ENCODE measurements around the gene MACROH2A1. TPM values are rescaled to one million over a fixed set of nuclear protein-coding genes. Genes with fewer than 3 reads are reported as not detected.
A peak's percentile ranks its signal among the peaks of the same experiment; 100 is the strongest.

Gene MACROH2A1
- total and polyA plus RNA-seq, 2 of the 4 experiments (the other 2 are of a cell fraction), result 122 to 126 TPM

- Histone ChIP-seq H3K36me3 (ENCODE audit: control insufficient read depth, insufficient read depth, low read length) (peaks cover 13% of the 10 kb centered on the region), H2BK120ac (ENCODE audit: low read depth, low read length) (peak overlapping the region; percentile 94), H3K23ac (ENCODE audit: low read depth, low read length) (peak overlapping the region; percentile 91; the same call in 1 of the 2 replicates), H3K4me2 (ENCODE audit: low read depth, low read length) (0 out of 2 replicates have a peak overlapping the region, but pooled peaks have one; percentile 1), H3K9me3 (ENCODE audit: control insufficient read depth, insufficient read depth, low read length) (no peaks in the 10 kb centered on the region), H3K4ac (ENCODE audit: low read depth, low read length) (peak overlapping the region; percentile 94), H4K8ac (ENCODE audit: low read depth in 2 of 2, low read length in 2 of 2) (peak overlapping the region in 1 of 2 experiments; percentile 93; a peak in 2 of 4 replicates), H2AFZ (replicated peaks; ENCODE audit: low read length, poor library complexity) (no peak overlapping the region), H3K18ac (ENCODE audit: low read depth, low read length) (peak overlapping the region; percentile 79), H2AK9ac (replicated peaks; ENCODE audit: low read depth, low read length, poor library complexity) (peak overlapping the region; percentile 7), H3K56ac (ENCODE audit: extremely low read depth, insufficient read depth, low read length) (no peak overlapping the region), H2BK20ac (ENCODE audit: low read depth, low read length) (peak overlapping the region; percentile 87), H2AK5ac (ENCODE audit: low read depth, low read length) (peak overlapping the region; percentile 88), H3K4me1 (ENCODE audit: control insufficient read depth, insufficient read depth, low read length) (peaks cover 46% of the 10 kb centered on the region), H3K79me1 (ENCODE audit: low read depth in 1 of 2, low read length in 2 of 2) (peaks cover 31 to 95% of the 10 kb centered on the region in 2 experiments), H3K14ac (replicated peaks; ENCODE audit: low read depth, low read length) (peak overlapping the region; percentile 89), H4K20me1 (ENCODE audit: insufficient read depth, low read length) (peaks cover 86% of the 10 kb centered on the region), H2BK5ac (ENCODE audit: low read depth, low read length, poor library complexity, severe bottlenecking) (peak overlapping the region; percentile 98), H3K9ac (ENCODE audit: low read depth, low read length) (no peak overlapping the region), H3K27me3 (ENCODE audit: control insufficient read depth, insufficient read depth, low read length) (no peaks in the 10 kb centered on the region), H4K5ac (ENCODE audit: low read depth, low read length) (peak overlapping the region; percentile 54; the same call in 1 of the 2 replicates), H4K91ac (ENCODE audit: insufficient read depth, low read depth, low read length) (peak overlapping the region; percentile 89; the same call in 1 of the 2 replicates), H3K9me1 (ENCODE audit: insufficient read depth, low read length) (peaks cover 66% of the 10 kb centered on the region), H2BK15ac (ENCODE audit: low read depth, low read length) (peak overlapping the region; percentile 39; the same call in 1 of the 3 replicates), H3K4me3 (ENCODE audit: insufficient read depth, low read depth, low read length) (no peak overlapping the region), H3K27ac (ENCODE audit: insufficient read depth, low read length) (peak overlapping the region; percentile 55)
- CTCF ChIA-PET, result interaction anchor here (0.6 to 0.8 kb wide), 2 partner anchors 10 to 24 kb away, joined by 3 to 4 read pairs; no protein-coding TSS in a partner anchor
- intact Hi-C loops (cut with micrococcal nuclease) (loop anchor here (2.0 kb wide), 1 partner anchor 37 kb away; no protein-coding TSS in a partner anchor), in situ Hi-C loops (cut with MboI; ENCODE audit: low sequenced_read_pairs) (no loop called here), dilution Hi-C loops (cut with HindIII; ENCODE audit: low sequenced_read_pairs, unreplicated experiment) (no loop called here)
- no TSS peak for BruUV-seq (replicated peaks)
- TF ChIP-seq SMC3 (IDR thresholded peaks at IDR 0.05; ENCODE audit: low read depth, low read length) (no peak), RAD21 (IDR thresholded peaks at IDR 0.05; ENCODE audit: low read length) (no peak), RFX5 (IDR thresholded peaks at IDR 0.05; ENCODE audit: low read depth, low read length) (no peak), CEBPB (IDR thresholded peaks at IDR 0.05; ENCODE audit: low read depth, low read length) (peak; percentile 44; the same call in 1 of the 2 replicates), BHLHE40 (IDR thresholded peaks at IDR 0.05; ENCODE audit: low read depth, low read length) (no peak), MAFK (IDR thresholded peaks at IDR 0.05; ENCODE audit: low read depth, low read length) (no peak)
- TF ChIP-seq, protein P1, sequence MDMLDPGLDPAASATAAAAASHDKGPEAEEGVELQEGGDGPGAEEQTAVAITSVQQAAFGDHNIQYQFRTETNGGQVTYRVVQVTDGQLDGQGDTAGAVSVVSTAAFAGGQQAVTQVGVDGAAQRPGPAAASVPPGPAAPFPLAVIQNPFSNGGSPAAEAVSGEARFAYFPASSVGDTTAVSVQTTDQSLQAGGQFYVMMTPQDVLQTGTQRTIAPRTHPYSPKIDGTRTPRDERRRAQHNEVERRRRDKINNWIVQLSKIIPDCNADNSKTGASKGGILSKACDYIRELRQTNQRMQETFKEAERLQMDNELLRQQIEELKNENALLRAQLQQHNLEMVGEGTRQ (IDR thresholded peaks at IDR 0.05; ENCODE audit: low read depth, low read length), result no peak
- POLR2A ChIA-PET (ENCODE audit: unreplicated experiment), result no interaction called here
- DNase-seq (peak; percentile 88), ATAC-seq (ENCODE audit: low read depth) (peak; percentile 36)
- WGBS, 2 experiments (ENCODE audit: extremely low coverage in 2 of 2, insufficient read length in 1 of 2), result 89% methylated on average over 2 of the region's 2 CpGs; no CpG with 5 or more reads in 1 of the 2 experiments
Measured at GRCh38 chr5:135392256-135392655, 6.8 kb downstream of the MACROH2A1 start.

Measured in IMR-90 (cell line).